ENCODE results near the gene SKAP2.

The SKAP2 gene

DNA sequence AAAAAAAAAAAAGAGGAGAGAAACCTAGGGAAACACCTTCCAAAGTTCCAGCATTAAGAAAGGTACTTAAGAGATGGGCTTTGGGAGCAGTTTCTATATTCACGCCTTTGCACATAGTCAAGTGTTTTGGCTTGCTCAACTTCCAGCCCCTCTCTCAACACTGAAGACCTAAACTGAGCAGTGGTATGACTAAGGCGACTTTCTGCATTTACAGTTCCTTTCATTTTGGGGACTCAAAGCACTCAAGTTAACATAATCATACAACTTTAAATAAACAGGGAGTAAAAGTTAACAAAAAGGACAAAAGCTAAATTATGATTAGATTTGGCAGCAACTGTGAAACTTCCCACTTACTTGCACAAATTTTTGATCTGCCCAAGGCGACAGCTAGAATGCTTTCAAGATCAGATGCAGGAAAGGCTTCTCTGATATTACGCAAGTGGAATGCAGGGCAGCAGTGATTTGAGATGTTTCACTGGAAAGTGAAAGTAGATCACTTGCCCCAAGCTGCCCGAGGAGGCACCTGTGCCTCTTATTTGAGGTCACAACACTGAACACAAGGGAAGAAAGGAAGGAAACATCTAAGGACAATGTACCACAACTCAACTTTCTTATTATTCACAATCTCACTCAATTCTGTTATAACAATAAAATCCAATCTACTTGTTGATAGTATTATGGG lies 199.5 kb downstream of the SKAP2 start:
- no peak for DNase-seq (ENCODE audit: low spot score)

DNA sequence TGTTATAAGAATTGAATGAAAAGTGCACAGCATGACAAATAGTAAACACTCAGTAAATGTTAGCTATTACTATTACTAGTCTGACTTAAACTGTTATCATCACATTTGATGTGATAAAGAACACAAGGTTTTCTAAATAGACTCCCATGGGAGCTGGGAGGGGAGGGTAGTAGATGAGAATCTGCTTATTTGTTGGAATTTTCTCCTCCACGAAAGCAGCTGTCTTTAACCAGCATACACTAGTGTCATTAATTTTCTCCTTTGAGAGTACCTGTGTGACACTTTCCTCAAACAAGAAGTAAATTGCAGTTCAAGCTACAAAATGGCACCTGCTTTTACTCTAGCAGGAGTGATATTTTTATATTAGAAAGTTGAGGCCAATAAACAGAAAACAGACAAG lies 200.1 kb downstream of the SKAP2 start:
- DNase-seq (ENCODE audit: low spot score): no peak

DNA sequence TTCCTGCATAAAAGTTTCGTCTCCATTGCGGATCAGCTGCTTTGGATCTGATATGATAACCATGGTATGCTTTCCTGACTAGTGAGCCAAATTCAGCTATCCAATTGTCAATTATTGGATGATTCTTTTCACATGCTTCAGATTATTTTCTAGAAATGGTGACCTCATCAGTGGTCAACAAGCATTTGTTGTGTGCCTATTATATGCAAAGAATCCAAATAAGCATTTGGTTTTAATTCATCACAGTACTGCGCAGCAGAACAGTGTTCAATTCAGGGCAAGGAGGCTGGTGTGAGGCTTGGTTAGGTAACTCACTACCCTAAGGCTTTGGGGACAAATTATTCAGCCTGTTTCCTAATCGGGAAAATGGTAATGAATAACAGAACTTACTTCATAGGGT lies 200.5 kb downstream of the SKAP2 start:
- no peak for DNase-seq (ENCODE audit: low spot score)

DNA sequence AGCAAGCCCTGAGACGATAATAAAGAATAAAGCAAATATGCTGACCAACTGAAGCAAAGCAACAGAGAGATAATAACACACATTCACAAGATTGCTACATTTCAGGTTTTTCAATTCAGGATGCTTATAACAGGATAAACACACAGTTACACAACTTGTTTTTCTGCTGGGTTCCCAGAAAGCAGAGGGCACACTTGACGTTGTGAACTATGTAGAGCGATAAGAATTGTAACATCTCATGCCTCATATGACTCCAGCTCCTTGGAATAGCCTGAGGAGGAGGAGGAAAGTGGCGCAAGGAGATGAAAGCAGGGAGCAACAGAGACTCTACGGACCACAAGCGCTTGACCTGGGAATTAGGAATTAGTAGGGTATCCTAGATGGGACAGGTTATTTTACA lies 201.7 kb downstream of the SKAP2 start:
- DNase-seq (ENCODE audit: low spot score): no peak

DNA sequence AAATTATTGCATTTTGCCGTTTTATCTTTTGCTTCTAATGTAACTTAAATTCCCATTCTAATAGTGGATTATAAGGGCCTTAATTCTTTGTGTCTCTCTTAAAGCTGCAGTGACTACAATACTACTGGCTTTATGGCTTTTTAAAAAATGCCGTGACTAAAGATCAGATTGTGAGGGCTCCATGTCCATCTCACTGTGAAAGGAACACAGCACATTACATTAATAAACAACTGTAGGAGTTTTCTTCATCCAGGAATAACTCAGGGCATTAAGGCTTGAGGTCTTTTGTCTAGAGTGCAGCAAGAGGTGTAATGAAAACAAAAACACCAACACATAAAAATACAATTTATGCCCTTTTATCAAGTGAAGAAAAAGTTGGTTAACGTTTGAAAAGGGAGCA lies 205.3 kb downstream of the SKAP2 start:
- DNase-seq (ENCODE audit: low spot score): no peak

DNA sequence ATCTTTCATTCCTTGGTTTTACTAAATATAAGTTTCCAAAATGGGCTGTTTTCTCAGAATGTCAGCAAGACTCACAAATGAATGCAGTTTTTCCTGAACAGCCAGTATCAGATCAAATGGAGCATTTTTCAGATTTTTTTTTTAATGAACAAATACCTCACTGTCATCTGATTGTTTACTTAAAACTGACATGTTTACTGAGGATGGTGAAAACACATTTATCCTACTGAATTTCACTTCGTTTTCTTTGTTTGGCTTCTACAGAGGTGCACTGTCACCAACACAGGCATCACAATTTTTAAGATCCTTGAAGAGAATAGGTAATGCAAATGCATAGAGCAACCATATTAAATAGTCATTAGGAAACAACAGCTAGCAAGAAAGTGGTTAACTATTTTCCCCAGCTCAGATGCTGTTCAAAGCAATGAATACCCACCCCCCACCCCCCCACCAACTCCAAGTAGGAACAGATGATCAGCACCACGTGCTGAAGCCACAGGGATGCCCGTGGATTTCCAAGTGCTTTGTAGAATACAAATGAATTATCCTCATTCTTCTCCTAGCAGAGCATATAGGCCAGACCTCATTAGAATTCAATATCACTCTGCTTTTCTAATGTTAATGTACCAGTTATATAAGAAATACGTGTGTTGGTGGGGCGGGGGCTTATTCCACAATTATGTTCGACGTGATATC lies 205.9 kb downstream of the SKAP2 start:
- DNase-seq (ENCODE audit: low spot score): no peak

DNA sequence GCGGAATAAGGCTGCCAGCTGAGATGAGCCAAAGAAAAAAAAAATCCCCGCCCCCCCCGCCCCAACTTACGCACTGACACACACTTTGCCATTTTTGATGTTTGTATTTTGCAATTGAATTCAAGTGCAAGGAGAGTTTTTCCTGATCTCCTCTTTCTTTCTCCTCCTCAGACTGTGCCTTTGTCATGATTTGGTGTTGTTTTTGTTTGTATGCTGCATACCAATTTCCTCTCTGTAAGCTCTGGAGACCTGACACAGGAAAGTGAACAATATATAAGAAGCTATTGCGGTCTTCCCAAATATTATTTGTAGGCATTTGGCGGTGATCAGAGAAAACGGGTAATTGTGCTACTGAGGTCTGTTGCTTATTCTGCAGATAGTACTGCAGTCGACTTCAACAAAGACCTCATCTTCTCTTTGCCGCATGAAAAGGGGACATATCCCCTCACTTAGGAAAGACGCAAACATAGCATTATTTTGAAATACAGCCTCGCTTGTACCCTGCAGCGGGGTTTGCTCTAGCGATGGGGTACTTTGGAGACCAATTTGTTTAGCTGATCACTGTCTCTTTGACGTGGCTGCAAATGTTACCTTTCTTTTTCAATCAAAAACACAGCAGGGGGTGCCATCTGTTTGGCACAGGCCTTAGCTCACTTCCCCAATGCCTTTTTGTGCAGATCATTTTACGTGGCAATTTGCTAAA lies 206.6 kb downstream of the SKAP2 start:
- DNase-seq (ENCODE audit: low spot score): no peak

DNA sequence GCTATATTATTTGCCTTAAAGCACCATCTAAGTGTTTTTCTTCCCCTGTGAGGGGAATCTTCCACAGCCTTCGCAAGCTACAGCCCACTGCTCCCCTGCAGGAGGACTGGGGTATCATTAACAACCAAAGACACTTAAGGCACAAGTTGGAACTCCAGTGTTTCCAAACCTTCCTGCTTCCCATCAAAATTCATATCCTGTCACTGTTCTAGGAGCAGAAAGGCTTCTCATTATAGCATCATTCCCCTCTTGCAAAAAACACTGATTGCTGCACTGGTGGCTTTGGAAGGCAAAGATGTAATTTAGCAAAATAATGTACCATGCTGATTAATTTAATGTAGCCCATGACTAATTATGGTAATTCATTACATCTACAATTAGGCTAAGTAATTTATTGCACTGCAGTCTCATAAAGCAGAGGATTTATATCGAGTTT lies 207.2 kb downstream of the SKAP2 start:
- no peak for DNase-seq (ENCODE audit: low spot score)

DNA sequence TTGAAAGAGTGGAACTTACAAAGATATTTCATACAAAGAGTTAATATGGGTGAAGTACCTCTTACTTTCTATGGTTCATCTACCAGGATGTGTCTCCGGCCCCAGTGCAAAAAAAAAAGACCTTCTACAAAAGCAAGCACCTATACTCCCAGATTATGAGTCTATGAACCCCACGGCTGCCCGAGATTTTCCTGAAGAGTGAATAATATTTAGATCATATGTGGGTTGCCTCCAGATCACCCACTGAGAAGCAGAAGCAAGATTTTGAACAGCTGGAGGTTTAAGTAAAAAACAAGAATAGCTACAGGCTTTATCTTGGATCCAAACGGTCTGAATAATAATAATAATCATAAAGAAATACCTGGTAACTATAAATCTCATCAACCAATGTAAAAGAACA lies 207.7 kb downstream of the SKAP2 start:
- no peak for DNase-seq (ENCODE audit: low spot score)

DNA sequence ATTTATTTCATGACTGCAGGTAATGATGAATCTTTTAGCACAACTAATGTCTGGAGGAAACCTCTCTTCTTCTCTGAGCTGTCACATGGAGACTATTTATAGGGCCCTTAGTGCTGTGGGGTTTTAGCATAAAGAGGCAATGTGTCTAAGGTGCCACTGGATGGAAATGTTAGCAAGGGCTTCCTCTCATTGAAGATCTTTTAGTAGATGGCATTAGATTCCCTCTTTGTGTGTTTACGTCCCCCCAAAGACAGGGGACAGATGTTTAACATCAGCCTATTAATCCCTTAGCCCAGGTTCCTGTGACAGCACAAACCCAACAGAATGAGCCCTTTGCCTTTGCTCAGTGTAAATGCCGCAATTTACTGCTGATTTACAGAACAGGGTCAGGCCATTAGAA lies 208.6 kb downstream of the SKAP2 start:
- DNase-seq (ENCODE audit: low spot score): no peak

DNA sequence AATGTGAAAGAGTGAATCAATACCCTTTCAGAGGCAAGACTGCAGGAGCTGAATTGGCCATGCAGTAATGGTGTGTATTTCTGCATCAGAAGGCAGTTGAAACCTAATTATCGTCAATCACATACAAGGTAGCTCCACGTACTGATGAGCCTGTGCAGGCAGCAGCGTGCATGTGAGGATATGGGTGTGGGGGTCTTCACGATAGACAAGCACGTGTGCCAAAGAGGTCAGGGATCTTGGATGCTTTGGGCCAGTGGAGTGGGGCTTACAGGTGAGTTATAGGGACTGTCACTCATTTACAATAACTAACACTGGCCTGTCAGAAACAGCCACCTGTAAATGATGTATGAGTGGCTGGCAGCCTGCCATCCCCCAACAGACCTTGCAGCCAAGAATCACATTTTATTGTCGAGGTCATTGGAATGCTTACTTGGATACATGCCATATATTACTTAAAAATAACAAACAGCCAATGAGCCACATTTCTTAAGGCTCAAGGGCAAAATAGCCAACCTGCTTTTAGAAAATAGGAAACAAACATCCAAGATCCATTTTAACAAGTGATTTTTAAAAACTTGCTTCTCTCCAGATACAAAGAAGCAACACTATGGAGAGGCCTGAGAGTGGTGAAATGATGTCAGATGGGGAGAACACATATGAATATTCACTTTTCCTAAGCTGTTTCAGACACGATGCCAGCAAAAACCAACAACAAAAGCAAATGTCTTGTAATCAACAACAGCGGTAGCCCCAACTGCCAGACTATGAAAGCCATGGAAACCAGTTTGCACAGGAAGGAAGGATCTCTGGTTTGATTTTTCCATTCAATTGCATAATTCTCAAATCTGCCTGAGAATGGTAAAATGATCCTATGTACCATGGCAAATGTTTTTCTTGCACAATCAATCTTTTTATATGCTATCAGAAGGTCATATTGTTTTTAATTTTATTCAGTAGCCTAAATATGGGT lies 210.7 kb downstream of the SKAP2 start:
- no peak for DNase-seq (ENCODE audit: low spot score)

DNA sequence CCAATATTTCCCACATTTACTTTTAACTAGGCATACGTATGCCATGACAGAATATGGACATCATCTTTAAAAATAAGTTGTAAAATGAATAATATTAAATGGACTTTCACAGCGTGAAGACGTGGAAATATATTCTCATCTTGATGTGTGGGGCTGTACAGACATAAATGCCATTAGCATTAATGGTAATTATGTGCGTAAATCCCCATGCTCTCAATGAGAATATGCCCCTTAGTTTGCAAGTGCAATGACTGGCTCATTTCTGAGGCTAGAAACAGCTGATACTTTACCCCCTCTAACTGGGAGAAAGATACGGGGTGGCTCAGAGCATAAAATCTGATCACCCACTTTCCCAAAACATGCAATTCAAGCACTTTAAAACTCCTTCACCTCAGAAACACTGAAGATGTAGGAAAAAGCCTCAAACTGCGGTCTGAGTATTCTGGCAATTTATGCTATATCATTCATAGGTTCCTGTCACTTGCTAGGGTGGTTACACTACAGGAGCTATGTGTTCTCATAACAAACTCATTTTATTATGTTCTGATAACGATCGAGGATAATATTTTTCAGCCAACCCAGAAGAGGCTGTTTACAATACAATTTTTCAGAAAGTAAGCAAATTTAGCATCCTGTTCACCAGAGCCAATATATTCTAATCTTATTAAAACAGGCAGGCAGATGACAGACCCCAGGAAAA lies 211.8 kb downstream of the SKAP2 start:
- no peak for DNase-seq (ENCODE audit: low spot score)

DNA sequence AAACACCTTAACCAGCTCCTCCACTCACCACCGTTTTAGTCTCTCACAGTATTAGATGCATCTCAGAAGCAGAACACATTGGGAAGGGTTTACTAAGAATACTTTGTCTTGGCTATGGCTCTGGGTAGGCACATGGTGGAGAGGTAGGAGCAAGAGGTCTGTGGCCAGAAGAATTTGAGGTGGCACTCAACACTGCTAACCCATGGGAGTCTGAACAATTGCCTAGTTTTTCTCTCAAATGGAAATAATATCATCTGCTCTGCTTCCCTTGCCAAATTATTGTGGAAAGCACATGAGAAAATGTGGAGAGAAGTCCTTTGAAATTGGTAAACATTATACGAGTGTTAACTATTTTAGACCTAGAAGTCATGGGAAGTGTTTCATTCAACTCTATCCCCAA lies 214.3 kb downstream of the SKAP2 start:
- DNase-seq (ENCODE audit: low spot score): no peak

DNA sequence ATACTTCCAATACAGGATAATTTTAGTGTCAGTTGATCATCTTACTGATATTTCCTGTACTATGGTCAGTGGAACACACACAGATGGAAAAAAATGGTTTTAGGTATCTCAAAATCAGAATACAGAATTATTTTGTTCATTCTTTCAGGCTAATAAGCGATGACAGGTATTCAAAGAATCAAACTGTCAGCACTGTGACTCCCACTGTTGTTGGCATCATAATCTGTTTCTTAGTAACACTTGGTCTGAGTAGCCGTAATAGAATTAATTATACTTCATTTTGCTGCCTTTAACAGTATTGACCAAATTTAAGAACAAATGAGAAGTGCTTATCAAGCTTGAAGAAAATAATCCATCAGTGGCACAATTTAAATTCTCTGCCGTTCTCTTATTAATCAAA lies 215.0 kb downstream of the SKAP2 start:
- DNase-seq (ENCODE audit: low spot score): no peak

DNA sequence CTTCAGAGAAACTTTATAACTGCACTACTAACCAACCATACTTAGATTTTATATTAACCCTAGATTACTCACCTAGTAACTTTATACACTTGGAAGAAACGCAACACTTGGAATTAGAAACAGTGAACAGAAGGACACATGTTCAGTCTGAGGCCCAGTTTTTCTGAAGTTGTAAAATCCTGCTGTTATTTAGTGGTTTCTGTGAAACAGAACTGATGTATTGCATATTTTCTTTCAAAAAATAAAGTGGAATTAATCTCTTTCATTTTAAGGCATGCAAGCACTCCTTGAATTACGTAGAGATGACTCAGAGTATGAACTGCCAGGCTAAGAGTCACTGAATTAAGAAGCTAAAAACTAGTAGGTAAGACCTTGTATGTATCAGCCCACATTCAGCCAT lies 215.8 kb downstream of the SKAP2 start:
- no peak for DNase-seq (ENCODE audit: low spot score)

DNA sequence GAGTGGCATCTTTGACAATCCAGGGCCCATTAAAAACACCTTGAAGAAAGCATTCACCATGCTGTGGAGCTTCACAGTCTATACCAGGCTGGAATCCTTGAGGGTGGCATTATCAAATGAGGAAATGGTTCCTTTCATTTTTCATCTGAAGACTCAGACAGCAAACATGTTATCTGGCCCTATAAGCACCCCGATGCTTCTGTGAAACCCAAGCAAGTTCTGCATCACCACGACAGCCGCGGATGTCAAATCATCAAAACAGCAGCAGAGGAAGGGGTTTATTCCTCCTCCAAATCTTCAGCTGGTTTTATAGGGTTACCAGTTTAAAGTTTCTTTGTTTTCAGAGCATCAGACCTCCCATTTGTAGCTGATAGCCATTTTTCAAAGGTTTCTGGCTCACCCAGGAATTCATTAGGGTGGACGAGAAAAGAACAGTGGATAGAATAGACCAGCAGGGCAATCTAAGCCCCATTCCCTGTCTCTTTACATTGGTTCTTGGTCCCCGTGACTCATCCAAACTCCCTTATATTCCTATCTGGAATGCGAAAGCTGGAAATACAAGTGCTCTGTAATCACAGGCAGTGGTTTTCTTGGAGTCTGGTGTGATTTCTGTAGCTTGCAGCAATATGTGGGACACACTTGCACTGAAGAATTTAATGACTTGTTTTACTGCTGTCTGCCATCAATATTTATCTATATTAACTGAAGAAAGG lies 217.9 kb downstream of the SKAP2 start:
- DNase-seq (ENCODE audit: low spot score): no peak

DNA sequence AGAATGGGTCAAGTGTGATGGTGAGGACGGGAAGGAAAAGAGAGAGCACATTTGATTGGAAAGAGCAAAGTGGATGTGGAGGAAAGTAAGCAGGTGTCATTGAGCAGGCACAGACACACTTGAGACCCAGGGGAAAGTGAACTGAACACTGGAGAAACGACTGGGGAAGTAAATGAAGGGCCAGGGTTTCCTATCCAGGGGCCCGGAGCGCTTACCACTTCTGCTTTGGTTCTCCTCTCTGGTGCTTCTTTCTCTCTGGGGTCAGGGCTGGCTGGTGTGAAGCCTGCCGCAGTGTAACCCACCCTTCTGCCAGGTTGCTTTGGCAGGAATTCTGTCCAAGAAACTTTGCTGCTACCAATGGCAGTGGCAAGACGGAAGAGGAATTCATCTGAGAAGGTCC lies 219.3 kb downstream of the SKAP2 start:
- no peak for DNase-seq (ENCODE audit: low spot score)

DNA sequence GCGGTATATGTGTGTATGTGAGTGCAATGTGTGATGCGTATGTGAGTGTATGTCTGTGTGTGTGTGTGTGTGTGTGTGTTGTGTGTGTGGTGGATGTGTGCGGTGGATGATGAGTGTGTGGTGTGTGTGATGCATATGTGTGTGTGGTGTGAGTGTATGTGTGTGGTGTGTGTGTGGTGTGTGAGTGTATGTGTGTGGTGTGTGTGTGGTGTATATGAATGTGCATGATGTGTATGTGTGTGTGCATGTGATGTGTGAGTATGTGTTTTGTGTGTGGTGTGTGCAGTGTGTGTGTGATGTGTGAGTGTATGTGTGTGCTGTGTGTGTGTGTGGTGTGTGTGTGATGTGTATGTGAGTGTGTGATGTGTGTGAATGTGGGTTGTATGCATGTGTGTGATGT lies 222.0 kb downstream of the SKAP2 start:
- DNase-seq (ENCODE audit: low spot score): no peak

DNA sequence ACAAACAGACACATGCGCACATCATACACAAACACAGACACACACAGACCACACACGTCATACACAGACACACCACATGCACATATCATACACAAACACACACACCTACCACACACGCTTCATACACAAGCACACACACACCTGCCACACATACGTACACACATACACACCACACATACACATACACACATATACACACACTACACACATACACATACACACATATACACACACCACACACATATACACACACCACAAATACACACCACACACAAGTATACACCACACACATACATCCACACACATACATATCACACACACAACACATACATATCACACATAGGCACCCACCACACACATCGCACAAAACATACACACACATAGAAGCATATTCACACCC lies 224.7 kb downstream of the SKAP2 start:
- no peak for DNase-seq (ENCODE audit: low spot score)

DNA sequence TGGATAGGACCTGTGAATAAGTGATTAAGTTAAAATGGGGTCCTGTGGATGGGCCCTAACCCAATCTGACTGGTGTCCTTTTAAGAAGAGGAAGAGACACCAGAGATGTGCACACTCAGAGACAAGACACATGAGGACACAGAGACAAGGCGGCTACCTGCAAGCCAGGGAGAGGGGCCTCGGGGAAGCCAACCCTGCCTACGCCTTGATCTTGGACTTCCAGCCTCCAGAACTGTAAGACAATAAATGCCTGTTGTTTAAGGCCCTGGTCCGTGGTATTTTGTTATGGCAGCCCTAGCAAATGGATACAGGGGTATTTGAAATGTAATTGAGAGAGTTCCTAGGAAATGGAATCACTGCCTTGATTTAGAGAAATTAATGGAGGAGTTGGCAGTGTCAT lies 225.3 kb downstream of the SKAP2 start:
- DNase-seq (ENCODE audit: low spot score): no peak

DNA sequence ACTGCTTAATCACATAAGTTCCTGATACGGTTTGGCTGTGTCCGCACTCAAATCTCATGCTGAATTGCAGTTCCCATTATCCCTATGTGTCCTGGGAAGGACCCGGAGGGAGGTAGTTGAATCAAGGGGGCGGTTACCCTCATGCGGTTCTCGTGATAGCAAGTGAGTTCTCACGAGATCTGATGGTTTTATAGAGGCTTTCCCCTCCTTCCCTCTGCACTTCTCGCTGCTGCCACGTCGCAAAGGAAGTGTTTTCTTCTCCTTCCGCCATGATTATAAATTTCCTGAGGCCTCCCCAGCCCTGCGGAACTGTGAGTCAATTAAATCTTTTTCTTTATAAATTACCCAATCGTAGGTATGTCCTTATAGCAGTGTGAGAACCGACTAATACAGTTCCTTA lies 226.2 kb downstream of the SKAP2 start:
- no peak for DNase-seq (ENCODE audit: low spot score)
